ENCODE results near the gene ING2. TPM values are rescaled to one million over a fixed set of nuclear protein-coding genes. Genes with fewer than 3 reads are reported as not detected.

ING2 gene
- total and polyA plus RNA-seq, 2 of the 8 experiments (the other 6 are each of a cell fraction or from before 2014, with no cell fraction given): 5.1 to 16.1 TPM

DNA sequence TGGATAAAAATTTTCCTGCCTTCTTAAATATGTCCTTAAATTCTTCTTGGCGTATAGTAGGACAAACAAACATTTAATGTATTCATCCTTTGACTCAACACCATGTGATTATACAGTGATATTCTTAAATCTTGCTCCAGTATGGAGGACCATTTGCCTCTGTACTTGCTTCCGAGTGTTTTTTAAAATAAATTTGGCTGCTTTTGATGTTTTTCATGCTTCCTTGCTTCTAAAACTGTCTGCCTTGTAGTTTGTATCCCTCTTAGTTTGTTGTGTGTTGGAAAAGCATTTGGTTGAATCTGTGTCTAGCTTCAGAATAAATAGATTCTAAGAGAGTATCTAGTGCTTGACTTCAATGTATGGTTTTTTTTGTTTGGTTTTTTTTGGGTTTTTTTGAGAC is 12.3 kb downstream of the ING2 start (continued):
- no peak for TF ChIP-seq EZH2 (IDR thresholded peaks at IDR 0.05; ENCODE audit: low read depth, low read length, severe bottlenecking)
- no peak for TF ChIP-seq NANOG (IDR thresholded peaks at IDR 0.05; ENCODE audit: insufficient read depth, low read depth, low read length, poor library complexity, severe bottlenecking)
- TF ChIP-seq, protein P1, sequence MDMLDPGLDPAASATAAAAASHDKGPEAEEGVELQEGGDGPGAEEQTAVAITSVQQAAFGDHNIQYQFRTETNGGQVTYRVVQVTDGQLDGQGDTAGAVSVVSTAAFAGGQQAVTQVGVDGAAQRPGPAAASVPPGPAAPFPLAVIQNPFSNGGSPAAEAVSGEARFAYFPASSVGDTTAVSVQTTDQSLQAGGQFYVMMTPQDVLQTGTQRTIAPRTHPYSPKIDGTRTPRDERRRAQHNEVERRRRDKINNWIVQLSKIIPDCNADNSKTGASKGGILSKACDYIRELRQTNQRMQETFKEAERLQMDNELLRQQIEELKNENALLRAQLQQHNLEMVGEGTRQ (IDR thresholded peaks at IDR 0.05; ENCODE audit: low read length): no peak
- no peak for TF ChIP-seq RFX5 (IDR thresholded peaks at IDR 0.05; ENCODE audit: borderline replicate concordance, low read depth, low read length)
- TF ChIP-seq BACH1 (IDR thresholded peaks at IDR 0.05; ENCODE audit: low read length): no peak
- TF ChIP-seq, protein P2, sequence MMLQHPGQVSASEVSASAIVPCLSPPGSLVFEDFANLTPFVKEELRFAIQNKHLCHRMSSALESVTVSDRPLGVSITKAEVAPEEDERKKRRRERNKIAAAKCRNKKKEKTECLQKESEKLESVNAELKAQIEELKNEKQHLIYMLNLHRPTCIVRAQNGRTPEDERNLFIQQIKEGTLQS (IDR thresholded peaks at IDR 0.05; ENCODE audit: insufficient read depth, low read depth, low read length): no peak
- TF ChIP-seq CEBPB (IDR thresholded peaks at IDR 0.05; ENCODE audit: low read depth, low read length): no peak

All from H1 (cell line).